Measurements from ENCODE around the gene CMTM2.
"Not testable (repeated sequence)": the region's sequence is repeated elsewhere in the genome, so short reads cannot be mapped to it uniquely, and the experiment has no call there.

The CMTM2 gene

DNA sequence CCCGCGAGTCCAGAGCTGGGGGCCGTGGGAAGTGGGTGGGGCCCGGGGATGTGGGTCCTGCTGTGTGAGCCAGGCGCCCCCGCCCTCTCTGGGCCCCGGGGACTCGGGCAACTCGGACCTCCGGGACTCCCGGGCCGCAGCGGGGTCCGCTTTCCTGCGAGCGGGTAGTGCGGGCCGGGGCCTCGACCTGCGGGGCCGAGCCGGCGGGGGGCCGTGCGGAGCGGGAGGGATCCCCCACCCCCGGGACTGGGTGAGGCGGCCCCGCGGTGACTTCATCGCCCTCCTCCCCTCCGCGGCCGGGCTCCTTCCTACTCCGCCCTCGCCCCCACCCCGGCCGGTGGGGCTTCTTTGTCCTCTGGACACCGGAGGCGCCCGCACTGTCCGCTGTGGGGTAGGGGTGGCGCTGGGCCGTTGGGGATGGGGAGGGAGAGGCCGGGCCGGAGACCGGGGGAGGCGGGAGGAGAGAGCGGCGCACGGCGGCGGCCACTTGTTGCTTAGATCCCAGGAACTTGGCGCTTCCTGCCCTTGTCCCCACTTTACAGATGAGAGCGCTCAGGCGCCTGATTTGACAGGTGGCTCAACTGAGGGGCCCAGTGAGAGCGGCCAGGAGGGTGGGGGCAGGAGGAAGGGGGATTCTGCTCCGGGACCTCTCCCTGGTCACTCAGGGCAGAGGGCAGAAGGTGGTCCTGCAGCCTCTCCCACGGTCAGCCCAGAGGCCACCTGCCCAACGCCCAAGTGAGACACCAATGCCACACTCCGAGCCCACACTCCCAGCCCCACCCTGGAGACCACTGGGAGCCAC, 26.1 kb downstream of the CMTM2 start:
- Mint-ChIP-seq H3K36me3 (no peaks in the 10 kb centered on the region), H3K27ac (no peak overlapping the region), H3K4me3 (peak overlapping the region; percentile 80), H3K4me1 (ENCODE audit: low read depth) (peaks cover 33% of the 10 kb centered on the region), H3K27me3 (no peaks in the 10 kb centered on the region), H3K9me3 (ENCODE audit: low read depth) (no peaks in the 10 kb centered on the region)

DNA sequence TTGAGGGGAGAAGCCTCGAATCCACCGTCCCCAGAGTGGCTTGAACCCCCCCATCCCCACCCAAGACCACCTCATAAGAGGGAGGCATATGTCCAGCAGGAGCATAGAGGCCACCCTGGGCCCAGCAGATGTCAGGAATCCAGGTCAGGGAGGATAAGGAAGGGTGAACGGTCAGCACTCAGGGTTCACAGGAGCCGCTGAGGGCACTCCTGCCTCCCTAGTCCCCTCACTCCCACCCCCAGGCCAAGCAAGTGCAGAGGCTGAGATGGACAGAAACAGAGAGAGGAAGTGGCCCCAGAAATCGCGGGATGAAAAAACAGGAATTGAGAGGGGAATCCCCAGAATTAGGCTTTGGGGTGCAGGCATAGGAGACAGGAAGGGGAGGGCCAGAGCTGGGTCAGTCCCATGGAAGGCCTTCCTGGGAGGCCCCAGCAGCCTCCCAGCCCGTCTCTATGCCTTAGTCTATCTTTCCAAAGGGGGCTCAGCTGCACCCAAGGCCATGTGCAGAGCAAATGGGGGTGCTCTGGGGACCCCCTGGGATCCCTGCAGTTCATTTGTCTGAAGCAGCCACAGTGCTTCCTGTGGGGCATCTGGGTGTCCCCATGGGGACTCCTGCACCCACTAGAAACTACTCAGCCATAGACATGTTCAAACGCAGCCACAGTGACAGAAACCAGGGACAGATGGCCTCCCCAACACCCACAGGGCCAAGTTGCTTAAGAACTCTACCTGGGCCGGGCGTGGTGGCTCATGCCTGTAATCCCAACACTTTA, 26.9 kb downstream of the CMTM2 start:
- peak overlapping the region; percentile 70 for H3K27ac Mint-ChIP-seq
- H3K4me3 Mint-ChIP-seq = peak overlapping the region; percentile 80
- H3K27me3 Mint-ChIP-seq = no peaks in the 10 kb centered on the region
- H3K9me3 Mint-ChIP-seq (ENCODE audit: low read depth) = no peaks in the 10 kb centered on the region
- H3K4me1 Mint-ChIP-seq (ENCODE audit: low read depth) = peaks cover 30% of the 10 kb centered on the region
- no peaks in the 10 kb centered on the region for H3K36me3 Mint-ChIP-seq

DNA sequence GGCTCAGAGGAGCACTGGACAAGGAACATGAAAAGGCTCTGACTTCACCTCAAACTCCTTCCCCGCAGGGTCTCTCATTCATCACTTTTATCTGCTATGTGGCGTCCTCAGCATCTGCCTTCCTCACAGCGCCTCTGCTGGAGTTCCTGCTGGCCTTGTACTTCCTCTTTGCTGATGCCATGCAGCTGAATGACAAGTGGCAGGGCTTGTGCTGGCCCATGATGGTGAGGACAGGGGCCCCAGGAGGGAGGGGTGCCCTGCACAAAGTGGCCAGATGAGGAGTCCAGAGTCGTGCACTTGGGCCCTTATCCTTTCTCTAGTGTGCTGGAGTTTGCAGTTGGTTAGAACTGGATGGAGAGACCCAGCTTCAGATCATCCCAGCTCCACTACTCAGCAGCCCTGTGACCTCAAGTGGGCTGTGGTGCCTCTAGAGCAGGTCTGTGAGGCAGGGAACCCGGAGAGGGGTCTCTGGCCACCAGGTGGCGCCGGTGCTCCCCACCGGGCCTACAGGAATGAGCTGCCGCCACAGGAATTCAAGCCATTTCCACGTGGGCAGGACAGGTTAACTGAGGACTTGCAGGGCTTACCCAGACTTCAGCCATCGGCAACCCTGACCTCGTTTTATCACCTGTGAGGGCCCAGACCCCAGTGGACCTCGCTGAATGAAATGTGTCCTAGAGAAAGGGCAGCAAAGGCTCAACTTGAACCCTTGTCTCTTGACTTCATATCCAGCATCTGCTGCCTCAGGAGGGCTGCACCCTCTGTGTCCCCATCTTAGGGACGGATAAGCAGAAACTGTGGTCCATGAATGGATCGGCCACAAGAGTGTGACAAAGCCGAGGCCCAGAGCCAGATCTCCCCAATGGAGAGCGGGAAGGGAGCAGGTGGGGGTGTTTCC, 29.2 kb downstream of the CMTM2 start:
- Mint-ChIP-seq H3K4me3 (peak overlapping the region; percentile 42), H3K9me3 (ENCODE audit: low read depth) (no peaks in the 10 kb centered on the region), H3K27me3 (no peaks in the 10 kb centered on the region), H3K36me3 (no peaks in the 10 kb centered on the region), H3K27ac (peak overlapping the region; percentile 50), H3K4me1 (ENCODE audit: low read depth) (peaks cover 24% of the 10 kb centered on the region)

DNA sequence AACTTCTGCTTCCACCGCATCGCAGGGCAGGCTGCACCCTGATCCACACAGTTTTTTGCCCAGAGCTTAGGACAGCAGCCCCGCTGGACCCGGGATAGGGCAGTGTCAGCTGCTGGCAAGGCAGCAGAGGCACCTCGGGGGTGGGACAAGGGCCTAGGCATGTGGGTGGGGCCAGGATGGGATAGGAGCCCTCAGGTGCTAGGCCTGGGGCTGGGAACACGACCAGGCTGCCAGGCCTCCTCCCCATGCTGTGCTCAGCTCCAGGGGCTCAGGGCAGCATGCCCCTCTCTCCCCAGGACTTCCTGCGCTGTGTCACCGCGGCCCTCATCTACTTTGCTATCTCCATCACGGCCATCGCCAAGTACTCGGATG, 29.9 kb downstream of the CMTM2 start:
- peaks cover 19% of the 10 kb centered on the region for H3K4me1 Mint-ChIP-seq (ENCODE audit: low read depth)
- H3K27ac Mint-ChIP-seq = no peak overlapping the region
- no peaks in the 10 kb centered on the region for H3K9me3 Mint-ChIP-seq (ENCODE audit: low read depth)
- no peak overlapping the region for H3K4me3 Mint-ChIP-seq
- H3K36me3 Mint-ChIP-seq = no peaks in the 10 kb centered on the region
- H3K27me3 Mint-ChIP-seq = no peaks in the 10 kb centered on the region

DNA sequence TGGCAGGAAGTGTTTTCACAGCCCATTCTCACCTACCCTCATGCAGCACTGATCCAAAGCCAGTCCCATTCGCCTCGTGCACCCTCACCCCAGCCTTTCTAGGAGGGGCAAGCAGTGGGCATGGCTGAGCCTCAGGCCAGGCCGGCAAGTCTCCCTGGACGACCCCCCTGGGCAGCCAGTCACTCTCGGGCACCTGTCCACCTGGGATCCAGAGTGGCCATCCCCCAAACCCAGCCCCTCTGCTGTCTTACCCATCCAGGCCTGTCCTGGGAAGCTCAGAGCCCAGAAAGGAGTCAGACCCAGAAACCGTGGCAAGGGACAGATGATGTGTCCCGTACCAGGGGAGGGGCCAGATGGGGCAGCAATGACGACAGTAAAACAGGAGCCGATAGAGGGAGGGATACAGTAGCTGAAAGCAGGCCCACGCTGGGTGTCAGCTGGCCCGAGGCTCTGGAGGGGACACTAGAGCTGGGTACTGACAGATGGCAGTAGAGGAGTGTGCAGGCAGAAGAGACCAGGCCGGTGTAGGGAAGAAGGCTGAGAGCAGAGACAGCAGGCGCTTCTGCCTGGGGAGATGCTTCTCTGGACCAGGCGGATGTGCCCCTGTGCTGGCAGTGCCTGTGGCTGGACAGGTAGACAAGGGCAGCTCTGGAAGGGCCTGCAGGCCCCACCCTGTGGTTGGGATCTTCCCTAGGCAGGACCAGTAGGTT, 31.0 kb downstream of the CMTM2 start:
- no peak overlapping the region for H3K4me3 Mint-ChIP-seq
- H3K9me3 Mint-ChIP-seq (ENCODE audit: low read depth) = no peaks in the 10 kb centered on the region
- peaks cover 19% of the 10 kb centered on the region for H3K4me1 Mint-ChIP-seq (ENCODE audit: low read depth)
- peak overlapping the region; percentile 34 for H3K27ac Mint-ChIP-seq
- no peaks in the 10 kb centered on the region for H3K27me3 Mint-ChIP-seq
- no peaks in the 10 kb centered on the region for H3K36me3 Mint-ChIP-seq

DNA sequence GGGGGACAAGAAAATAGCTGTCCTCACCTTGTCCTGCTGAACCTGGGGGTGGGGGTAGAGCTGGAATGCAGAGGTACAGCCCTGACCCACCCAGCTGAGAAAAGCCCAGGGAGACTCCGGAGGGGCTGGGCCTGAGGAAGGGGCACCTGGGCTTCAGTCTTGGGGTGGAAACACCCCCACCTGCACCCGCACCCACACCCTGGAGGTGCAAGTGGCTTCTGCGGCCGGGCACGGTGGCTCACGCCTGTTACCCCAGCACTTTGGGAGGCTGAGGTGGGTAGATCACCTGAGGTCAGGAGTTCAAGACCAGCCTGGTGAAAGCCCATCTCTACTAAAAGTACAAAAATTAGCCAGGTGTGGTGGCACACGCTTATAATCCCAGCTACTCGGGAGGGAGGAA, 32.6 kb downstream of the CMTM2 start:
- not testable (repeated sequence) for H3K9me3 Mint-ChIP-seq (ENCODE audit: low read depth); H3K36me3 Mint-ChIP-seq; H3K27ac Mint-ChIP-seq; H3K27me3 Mint-ChIP-seq; H3K4me3 Mint-ChIP-seq
- H3K4me1 Mint-ChIP-seq (ENCODE audit: low read depth) = peaks cover 13% of the 10 kb centered on the region

DNA sequence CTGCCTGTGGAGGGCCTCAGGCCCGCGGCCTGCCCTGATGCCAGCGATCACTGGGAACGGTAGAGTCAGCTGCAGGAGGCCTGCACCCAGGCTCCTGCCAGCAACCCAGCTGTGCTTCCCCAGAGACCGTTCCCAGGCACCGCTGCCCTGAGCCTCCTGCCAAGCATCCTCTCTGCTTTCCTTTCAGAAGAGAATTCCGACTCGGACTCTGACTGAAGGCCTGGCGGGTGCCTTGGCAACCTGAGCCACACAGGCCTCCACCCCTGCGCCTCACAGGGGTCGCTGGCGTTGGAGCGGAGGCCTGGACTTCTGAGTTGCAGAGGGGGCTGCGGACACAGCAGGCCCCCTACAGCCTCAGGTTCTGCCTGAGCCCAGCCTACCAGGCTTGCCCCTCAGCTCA, 33.2 kb downstream of the CMTM2 start:
- Mint-ChIP-seq H3K4me1 (ENCODE audit: low read depth) (peaks cover 9% of the 10 kb centered on the region), H3K27ac (no peak overlapping the region), H3K36me3 (no peaks in the 10 kb centered on the region), H3K27me3 (no peaks in the 10 kb centered on the region), H3K4me3 (no peak overlapping the region), H3K9me3 (ENCODE audit: low read depth) (no peaks in the 10 kb centered on the region)

DNA sequence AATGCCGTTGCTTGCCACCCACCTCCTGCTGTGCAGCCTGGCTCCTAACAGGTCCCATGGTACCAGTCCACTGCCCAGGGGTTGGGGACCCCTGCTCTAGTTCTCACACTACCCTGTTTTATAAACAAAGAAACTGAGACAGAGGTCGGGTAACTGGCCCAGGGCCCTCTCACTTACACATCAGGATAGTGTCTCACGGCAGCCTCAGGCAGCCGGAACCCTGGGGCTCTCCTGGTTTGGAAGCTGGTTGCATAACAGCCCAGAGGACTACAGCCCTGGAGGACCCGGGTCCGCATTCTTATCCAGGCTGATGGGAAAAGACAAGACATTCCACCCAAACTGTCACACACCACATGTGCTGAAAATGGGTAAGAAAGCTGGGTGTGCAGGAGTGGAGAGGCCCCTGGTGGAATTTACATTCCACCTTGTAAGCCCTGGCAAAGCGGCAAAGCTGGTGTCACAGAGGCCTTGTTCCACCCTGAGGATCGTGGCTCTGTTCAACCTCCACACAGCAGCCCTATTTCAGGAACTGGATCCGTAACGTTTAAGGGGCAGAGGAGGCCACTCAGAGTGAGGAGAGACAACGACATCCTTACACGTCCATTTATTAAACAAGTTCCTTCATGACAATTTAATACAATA, 35.0 kb downstream of the CMTM2 start:
- no peak overlapping the region for H3K27ac Mint-ChIP-seq
- no peaks in the 10 kb centered on the region for H3K27me3 Mint-ChIP-seq
- no peaks in the 10 kb centered on the region for H3K9me3 Mint-ChIP-seq (ENCODE audit: low read depth)
- H3K4me3 Mint-ChIP-seq = no peak overlapping the region
- no peaks in the 10 kb centered on the region for H3K36me3 Mint-ChIP-seq
- H3K4me1 Mint-ChIP-seq (ENCODE audit: low read depth) = no peaks in the 10 kb centered on the region

DNA sequence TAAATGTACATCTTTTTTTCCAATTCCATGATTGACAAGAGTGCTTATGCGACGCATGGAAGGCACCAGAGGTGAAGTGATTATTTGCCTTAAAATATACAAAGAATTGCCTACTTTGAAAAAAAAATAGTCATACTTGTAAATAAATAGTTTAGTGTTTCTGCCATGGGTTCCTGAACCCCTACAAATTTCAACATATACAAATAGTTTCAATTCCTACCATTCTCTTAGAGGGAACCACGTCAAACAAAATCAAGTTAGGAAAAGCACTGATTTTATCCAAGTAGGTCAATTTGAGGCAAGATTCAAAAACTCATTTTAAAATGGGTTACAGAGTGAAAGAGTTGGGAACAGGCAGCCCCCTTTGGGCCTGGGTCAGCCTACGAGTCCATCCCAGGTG, 36.9 kb downstream of the CMTM2 start:
- Mint-ChIP-seq H3K4me3 (no peak overlapping the region), H3K27ac (no peak overlapping the region), H3K36me3 (no peaks in the 10 kb centered on the region), H3K27me3 (no peaks in the 10 kb centered on the region), H3K4me1 (ENCODE audit: low read depth) (no peaks in the 10 kb centered on the region), H3K9me3 (ENCODE audit: low read depth) (no peaks in the 10 kb centered on the region)

DNA sequence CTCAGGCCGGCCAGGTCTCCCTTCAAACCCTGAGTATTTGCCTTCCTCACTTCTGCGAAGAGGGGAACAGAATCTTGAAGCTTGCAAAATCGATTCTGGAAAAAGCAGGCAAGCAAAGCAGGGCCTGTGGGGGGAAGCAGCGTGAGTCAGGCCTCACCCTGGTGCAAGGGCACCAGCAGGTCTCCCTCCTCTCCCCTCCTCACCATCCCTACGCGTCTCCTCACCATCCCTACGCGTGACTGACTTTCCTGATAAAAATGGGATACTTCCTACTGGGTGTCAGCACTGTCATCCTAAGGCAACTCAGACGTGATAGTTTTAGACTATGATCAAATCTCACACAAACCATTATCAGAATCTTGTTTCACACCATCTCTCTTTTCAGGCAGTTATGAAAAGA, 37.3 kb downstream of the CMTM2 start:
- Mint-ChIP-seq H3K9me3 (ENCODE audit: low read depth) (no peaks in the 10 kb centered on the region), H3K27ac (no peak overlapping the region), H3K4me3 (no peak overlapping the region), H3K4me1 (ENCODE audit: low read depth) (no peaks in the 10 kb centered on the region), H3K27me3 (no peaks in the 10 kb centered on the region), H3K36me3 (no peaks in the 10 kb centered on the region)

DNA sequence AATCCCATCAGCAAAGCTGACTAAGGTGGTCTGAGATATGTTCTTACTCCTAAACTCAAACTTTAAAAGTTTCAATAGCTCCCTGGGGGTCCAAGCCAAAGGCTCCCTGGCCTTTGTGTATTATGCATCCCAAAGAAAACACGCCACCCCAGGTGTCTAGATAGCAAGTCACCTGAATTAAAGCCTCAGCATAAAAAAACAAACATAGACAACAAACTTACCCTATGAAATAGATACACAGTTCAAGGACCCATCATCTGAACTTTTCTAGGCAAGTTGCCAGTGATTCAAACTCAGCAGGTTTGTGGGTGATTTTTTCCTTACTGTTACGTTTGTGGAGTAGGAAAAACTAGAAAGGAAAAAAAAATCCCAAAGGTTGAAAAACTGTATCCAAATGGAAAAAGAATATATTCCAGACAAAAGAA, 37.8 kb downstream of the CMTM2 start:
- H3K27me3 Mint-ChIP-seq = no peaks in the 10 kb centered on the region
- H3K4me3 Mint-ChIP-seq = no peak overlapping the region
- no peaks in the 10 kb centered on the region for H3K4me1 Mint-ChIP-seq (ENCODE audit: low read depth)
- H3K36me3 Mint-ChIP-seq = no peaks in the 10 kb centered on the region
- H3K27ac Mint-ChIP-seq = no peak overlapping the region
- H3K9me3 Mint-ChIP-seq (ENCODE audit: low read depth) = no peaks in the 10 kb centered on the region

DNA sequence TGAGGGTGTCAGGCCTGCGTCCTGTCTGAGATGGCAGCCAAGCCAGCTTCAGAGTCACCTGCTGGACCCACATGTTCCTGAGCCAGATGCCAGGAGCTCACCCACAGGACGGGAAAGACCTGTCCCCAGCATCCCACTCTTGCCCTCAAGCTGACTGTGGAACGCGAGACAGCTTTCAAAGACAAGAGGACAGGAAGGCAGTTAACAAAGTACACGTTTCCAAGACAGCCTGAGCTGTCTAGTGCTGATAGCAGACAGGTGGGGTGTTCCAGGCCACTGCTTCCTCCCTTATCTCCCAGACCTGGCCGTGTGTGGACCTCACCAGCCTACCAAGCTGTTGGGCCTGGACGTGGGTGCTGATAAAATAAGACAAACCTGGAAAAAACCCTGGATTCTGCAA, 38.5 kb downstream of the CMTM2 start:
- no peak overlapping the region for H3K27ac Mint-ChIP-seq
- no peak overlapping the region for H3K4me3 Mint-ChIP-seq
- H3K9me3 Mint-ChIP-seq (ENCODE audit: low read depth) = no peaks in the 10 kb centered on the region
- H3K27me3 Mint-ChIP-seq = no peaks in the 10 kb centered on the region
- H3K36me3 Mint-ChIP-seq = no peaks in the 10 kb centered on the region
- no peaks in the 10 kb centered on the region for H3K4me1 Mint-ChIP-seq (ENCODE audit: low read depth)

DNA sequence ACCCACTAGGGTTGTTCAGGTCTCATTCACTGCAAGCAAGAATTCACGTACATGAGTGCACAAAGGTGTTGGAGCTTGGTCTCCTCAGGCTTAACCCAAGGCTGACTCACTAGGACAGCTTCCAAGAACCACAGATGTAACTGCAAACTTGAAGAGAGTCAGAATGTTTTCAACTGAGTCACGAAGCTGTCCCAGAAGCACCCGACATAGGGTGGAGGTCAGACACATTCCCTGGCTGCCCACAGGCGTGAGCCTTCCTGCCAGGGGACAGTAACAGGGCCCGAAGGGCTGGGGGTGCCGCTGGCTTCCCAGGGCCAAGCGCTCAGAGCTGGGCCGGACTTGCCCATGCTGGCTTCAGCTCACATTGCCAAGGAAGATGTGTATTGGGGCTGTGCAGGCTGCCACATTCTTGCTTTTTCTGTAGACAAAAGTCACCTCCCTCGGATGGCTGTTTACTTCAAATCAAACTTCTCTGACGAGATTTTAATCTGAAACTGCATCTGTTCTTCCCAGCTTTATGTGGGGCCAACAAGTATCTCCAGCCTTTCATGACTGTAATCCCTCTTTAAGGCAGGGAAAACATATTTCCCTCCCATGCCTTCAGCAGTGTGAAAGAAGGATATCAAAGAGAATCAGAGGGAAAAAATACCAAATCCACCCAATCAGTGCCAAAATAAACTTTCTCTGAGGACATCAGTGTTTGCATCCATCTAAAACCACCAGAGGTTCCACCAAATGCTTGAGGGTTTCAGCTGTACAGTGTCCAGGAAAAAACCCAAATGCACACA, 39.5 kb downstream of the CMTM2 start:
- Mint-ChIP-seq H3K4me3 (no peak overlapping the region), H3K27ac (no peak overlapping the region), H3K36me3 (no peaks in the 10 kb centered on the region), H3K27me3 (no peaks in the 10 kb centered on the region), H3K9me3 (ENCODE audit: low read depth) (no peaks in the 10 kb centered on the region), H3K4me1 (ENCODE audit: low read depth) (no peaks in the 10 kb centered on the region)
